WERI-Rb-1 (cell line): ENCODE measurements around the gene LAMA4.

Experiments used
- DNase-seq: peaks from one replicate; pipeline ENCODE4 v3.0.0-alpha.2; 2020
- H3K27ac ChIP-seq: fragments of 250-450 bp; sonication (Bioruptor Pico); 2 replicates; pipeline ENCODE4 v1.5.1; 2020; ENCODE audit warnings: mild to moderate bottlenecking, moderate library complexity
- H3K27me3 ChIP-seq: fragments of 250-450 bp; sonication (Bioruptor Pico); 2 replicates; pipeline ENCODE4 v1.5.1; 2021; ENCODE audit warnings: mild to moderate bottlenecking, low read depth, moderate library complexity; ENCODE audit not compliant: insufficient read depth, severe bottlenecking
- H3K36me3 ChIP-seq: fragments of 250-450 bp; sonication (Bioruptor Pico); 2 replicates; pipeline ENCODE4 v1.5.1; 2020; ENCODE audit warnings: mild to moderate bottlenecking, moderate library complexity
- H3K4me3 ChIP-seq: 2 replicates; pipeline ENCODE4 v1.5.1; 2011; ENCODE audit warnings: low read depth, mild to moderate bottlenecking, control low read depth, low read length
- H3K9me3 ChIP-seq: fragments of 250-450 bp; sonication (Bioruptor Pico); 2 replicates; pipeline ENCODE4 v1.5.1; 2021; ENCODE audit warnings: mild to moderate bottlenecking, moderate library complexity; ENCODE audit not compliant: severe bottlenecking
- TF ChIP-seq, protein P1 (sequence below): IDR thresholded peaks from 2 replicates; pipeline ENCODE4 v1.5.1; 2011; ENCODE audit warnings: low read depth, mild to moderate bottlenecking, control low read depth, inconsistent platforms, low read length

The LAMA4 gene

DNA sequence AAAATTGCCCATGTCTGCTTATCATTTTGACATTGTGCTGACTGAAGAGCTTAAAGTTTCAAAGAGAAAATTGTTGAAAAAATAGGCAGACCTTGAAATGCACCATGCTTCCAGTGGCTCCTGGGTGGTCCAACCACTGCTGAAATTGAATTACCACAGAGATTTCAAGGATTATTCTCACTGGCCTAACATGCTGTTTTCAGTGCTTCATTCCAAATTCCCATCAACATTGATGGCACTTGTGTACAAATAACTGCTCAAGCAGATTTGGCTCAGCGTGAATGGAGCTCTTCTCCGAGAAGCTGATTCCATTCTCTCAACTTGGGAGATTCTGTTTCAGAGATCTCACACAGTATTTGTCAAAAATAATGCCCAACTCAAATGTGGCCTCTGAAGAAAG lies 75.5 kb downstream of the LAMA4 start:
- TF ChIP-seq, protein P1, sequence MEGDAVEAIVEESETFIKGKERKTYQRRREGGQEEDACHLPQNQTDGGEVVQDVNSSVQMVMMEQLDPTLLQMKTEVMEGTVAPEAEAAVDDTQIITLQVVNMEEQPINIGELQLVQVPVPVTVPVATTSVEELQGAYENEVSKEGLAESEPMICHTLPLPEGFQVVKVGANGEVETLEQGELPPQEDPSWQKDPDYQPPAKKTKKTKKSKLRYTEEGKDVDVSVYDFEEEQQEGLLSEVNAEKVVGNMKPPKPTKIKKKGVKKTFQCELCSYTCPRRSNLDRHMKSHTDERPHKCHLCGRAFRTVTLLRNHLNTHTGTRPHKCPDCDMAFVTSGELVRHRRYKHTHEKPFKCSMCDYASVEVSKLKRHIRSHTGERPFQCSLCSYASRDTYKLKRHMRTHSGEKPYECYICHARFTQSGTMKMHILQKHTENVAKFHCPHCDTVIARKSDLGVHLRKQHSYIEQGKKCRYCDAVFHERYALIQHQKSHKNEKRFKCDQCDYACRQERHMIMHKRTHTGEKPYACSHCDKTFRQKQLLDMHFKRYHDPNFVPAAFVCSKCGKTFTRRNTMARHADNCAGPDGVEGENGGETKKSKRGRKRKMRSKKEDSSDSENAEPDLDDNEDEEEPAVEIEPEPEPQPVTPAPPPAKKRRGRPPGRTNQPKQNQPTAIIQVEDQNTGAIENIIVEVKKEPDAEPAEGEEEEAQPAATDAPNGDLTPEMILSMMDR = no peak
- Histone ChIP-seq H3K9me3 (no peaks in the 10 kb centered on the region), H3K36me3 (no peaks in the 10 kb centered on the region), H3K27ac (no peak overlapping the region), H3K4me3 (no peak overlapping the region), H3K27me3 (peaks cover 6% of the 10 kb centered on the region)
- DNase-seq = no peak

- Histone ChIP-seq H3K27ac (no peak overlapping the region), H3K27me3 (peaks cover 4% of the 10 kb centered on the region), H3K36me3 (no peaks in the 10 kb centered on the region), H3K4me3 (no peak overlapping the region), H3K9me3 (no peaks in the 10 kb centered on the region)
- no peak for DNase-seq
- TF ChIP-seq, protein P1 = no peak
Measured at GRCh38 chr6:112177092-112177491, 77.3 kb downstream of the LAMA4 start.

DNA sequence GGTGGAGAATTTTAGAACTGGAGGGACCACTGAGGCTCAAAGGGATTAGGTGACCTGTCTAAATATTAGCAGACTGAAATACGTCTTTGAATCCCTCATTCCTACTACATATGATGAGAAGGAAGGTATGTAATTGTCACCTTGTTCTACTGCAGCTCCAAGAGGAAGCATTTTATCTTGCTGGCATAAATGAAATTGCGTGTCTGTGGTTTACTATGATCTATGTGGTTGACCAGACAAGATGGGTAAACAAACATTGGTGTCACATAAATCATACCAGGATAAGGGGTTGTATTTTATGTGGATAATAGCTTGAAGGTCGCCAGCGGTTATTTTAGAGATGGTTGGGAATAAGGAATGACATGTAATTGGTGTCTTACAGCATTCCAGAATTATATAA lies 78.2 kb downstream of the LAMA4 start:
- no peaks in the 10 kb centered on the region for H3K9me3 ChIP-seq
- TF ChIP-seq, protein P1 = no peak
- no peak for DNase-seq

DNA sequence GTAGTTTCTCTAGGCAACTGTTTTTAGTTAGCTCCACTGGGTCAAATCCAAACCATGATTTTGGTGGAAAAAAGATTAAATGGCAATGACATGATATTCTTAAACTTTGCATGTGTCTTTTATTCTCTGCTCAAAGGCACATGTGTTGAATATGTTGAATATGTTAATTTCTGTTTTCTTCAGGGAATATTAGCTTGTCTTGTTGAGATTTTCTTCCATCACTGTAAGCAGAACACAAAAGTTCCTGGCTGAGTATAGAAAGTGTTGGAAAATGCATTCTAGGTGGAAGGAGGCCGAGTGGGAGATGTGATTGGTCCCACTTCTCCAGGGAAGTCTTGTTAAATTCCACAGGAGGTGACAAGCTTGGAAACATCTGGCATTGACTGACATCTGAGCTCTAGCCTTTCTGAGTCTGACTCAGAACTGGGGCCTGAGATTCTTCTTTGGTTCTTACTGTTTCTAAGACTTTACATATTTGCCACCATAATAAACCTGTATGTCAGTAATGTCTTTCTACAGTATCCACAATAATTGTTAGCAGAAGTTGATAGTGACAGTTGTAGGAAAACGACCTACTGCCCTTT lies 81.1 kb downstream of the LAMA4 start:
- DNase-seq = no peak
- no peaks in the 10 kb centered on the region for H3K36me3 ChIP-seq
- peaks cover 4% of the 10 kb centered on the region for H3K27me3 ChIP-seq
- H3K9me3 ChIP-seq = no peaks in the 10 kb centered on the region
- no peak overlapping the region for H3K27ac ChIP-seq
- TF ChIP-seq, protein P1 = no peak
- no peak overlapping the region for H3K4me3 ChIP-seq

More for the DNA sequence above, 78.2 kb downstream of the LAMA4 start:
- Histone ChIP-seq H3K27me3 (peaks cover 4% of the 10 kb centered on the region), H3K27ac (no peak overlapping the region), H3K4me3 (no peak overlapping the region), H3K36me3 (no peaks in the 10 kb centered on the region)

- no peak overlapping the region for H3K27ac ChIP-seq
- DNase-seq = no peak
- H3K9me3 ChIP-seq = no peaks in the 10 kb centered on the region
- TF ChIP-seq, protein P1 = no peak
- no peak overlapping the region for H3K4me3 ChIP-seq
- H3K36me3 ChIP-seq = no peaks in the 10 kb centered on the region
- peaks cover 1% of the 10 kb centered on the region for H3K27me3 ChIP-seq
Measured at GRCh38 chr6:112172540-112172939, 81.8 kb downstream of the LAMA4 start.

GRCh38 chr6:112169541-112169940 lies 84.8 kb downstream of the LAMA4 start:
- DNase-seq = no peak
- Histone ChIP-seq H3K27ac (no peak overlapping the region), H3K4me3 (no peak overlapping the region), H3K36me3 (no peaks in the 10 kb centered on the region), H3K27me3 (no peaks in the 10 kb centered on the region), H3K9me3 (no peaks in the 10 kb centered on the region)
- TF ChIP-seq, protein P1 = no peak
